Measurements from ENCODE around the gene ERP29.

GRCh38 chr12:112046003-112046402, 32.8 kb downstream of the ERP29 start:
- TF ChIP-seq REST (IDR thresholded peaks at IDR 0.05; ENCODE audit: insufficient read depth in 1 of 2, low read depth in 2 of 2, low read length in 2 of 2) (no peak), TAF1 (IDR thresholded peaks at IDR 0.05; ENCODE audit: borderline replicate concordance, insufficient read depth, low read length) (no peak), POLR2AphosphoS5 (IDR thresholded peaks at IDR 0.05; ENCODE audit: low read depth, low read length) (no peak)

All from PFSK-1 (cell line).